Loucy (cell line): Measurements from ENCODE around the gene CCDC83.

Experiments used
- H2AFZ ChIP-seq: fragments of 200-600 bp; sonication (generic); 2 replicates; pipeline ENCODE4 v1.6.0; 2016; ENCODE audit warnings: antibody characterized with exemption, mild to moderate bottlenecking, low read length, moderate library complexity
- H3F3A ChIP-seq: fragments of 200-600 bp; 2 replicates; pipeline ENCODE4 v1.6.0; 2016; ENCODE audit warnings: antibody characterized with exemption, low read depth, mild to moderate bottlenecking
- H3K27me3 ChIP-seq: fragments of 200-600 bp; sonication (generic); 2 replicates; pipeline ENCODE4 v1.6.1; 2014; ENCODE audit warnings: low read length, mild to moderate bottlenecking; ENCODE audit not compliant: insufficient read depth, poor library complexity, severe bottlenecking
- H3K36me3 ChIP-seq: fragments of 200-600 bp; sonication (generic); 2 replicates; pipeline ENCODE4 v1.6.1; 2016; ENCODE audit warnings: low read length; ENCODE audit not compliant: insufficient read depth
- H3K4me1 ChIP-seq: fragments of 200-600 bp; sonication (generic); 2 replicates; pipeline ENCODE4 v1.5.1; 2014; ENCODE audit warnings: low read length, mild to moderate bottlenecking; ENCODE audit not compliant: insufficient read depth, poor library complexity, severe bottlenecking
- H3K4me2 ChIP-seq: fragments of 200-600 bp; sonication (generic); 2 replicates; pipeline ENCODE4 v1.6.0; 2014; ENCODE audit warnings: antibody characterized with exemption, low read length, low read depth, mild to moderate bottlenecking; ENCODE audit not compliant: poor library complexity, severe bottlenecking
- H3K4me3 ChIP-seq: fragments of 200-600 bp; sonication (generic); 2 replicates; pipeline ENCODE4 v1.5.1; 2014; ENCODE audit warnings: low read length, mild to moderate bottlenecking, mixed read lengths; ENCODE audit not compliant: poor library complexity, severe bottlenecking
- H3K79me2 ChIP-seq: fragments of 200-600 bp; sonication (generic); 2 replicates; pipeline ENCODE4 v1.6.1; 2014; ENCODE audit warnings: low read length; ENCODE audit not compliant: insufficient read depth
- H3K9ac ChIP-seq: fragments of 200-600 bp; sonication (generic); 2 replicates; pipeline ENCODE4 v1.6.0; 2014; ENCODE audit warnings: mild to moderate bottlenecking, low read depth, low read length, moderate library complexity; ENCODE audit not compliant: poor library complexity, severe bottlenecking
- H3K9me2 ChIP-seq: fragments of 200-600 bp; sonication (generic); replicated peaks from 2 replicates; pipeline ENCODE4 v1.6.1; 2016; ENCODE audit warnings: low read depth, low read length, mixed read lengths
- H3K9me3 ChIP-seq: fragments of 200-600 bp; sonication (generic); 2 replicates; pipeline ENCODE4 v1.6.1; 2014; ENCODE audit warnings: mild to moderate bottlenecking, antibody characterized with exemption, low read length, low read depth; ENCODE audit not compliant: insufficient read depth
- H4K20me1 ChIP-seq: fragments of 200-600 bp; sonication (generic); 2 replicates; pipeline ENCODE4 v1.6.0; 2014; ENCODE audit warnings: antibody characterized with exemption, low read length, mild to moderate bottlenecking; ENCODE audit not compliant: insufficient read depth, poor library complexity, severe bottlenecking
- CTCF ChIP-seq: fragments of 200-600 bp; sonication (generic); conservative IDR thresholded peaks from 2 replicates; pipeline ENCODE4 v1.5.1; 2014; ENCODE audit warnings: mild to moderate bottlenecking, antibody characterized with exemption, low read length
- EZH2phosphoT487 ChIP-seq: fragments of 200-600 bp; IDR thresholded peaks from 2 replicates; pipeline ENCODE4 v1.6.1; 2018; ENCODE audit warnings: antibody characterized with exemption, mild to moderate bottlenecking, moderate library complexity, borderline replicate concordance

Gene CCDC83

DNA sequence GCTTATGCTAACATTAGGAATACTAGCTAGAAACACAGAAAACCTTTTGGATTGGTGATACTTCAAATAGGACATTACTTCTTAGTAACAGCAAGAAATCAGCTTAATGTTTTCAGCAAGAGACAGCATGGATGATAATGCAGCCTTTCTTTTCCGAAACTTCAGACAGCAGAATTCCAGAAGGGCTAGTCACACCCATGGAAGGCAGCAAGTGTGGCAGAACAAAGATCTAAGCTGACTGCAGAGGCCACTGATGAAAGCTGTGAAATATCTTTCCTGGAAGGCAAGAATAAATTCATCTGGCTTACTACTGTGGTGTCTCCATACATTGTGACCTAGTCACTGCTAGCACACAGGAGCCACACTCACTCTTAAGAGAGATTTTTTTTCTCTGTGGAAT, 100.3 kb downstream of the CCDC83 start:
- TF ChIP-seq EZH2phosphoT487: no peak
- TF ChIP-seq CTCF: no peak
- no peaks in the 10 kb centered on the region for H3K9me2 ChIP-seq
- no peak overlapping the region for H3K4me3 ChIP-seq
- no peaks in the 10 kb centered on the region for H3K27me3 ChIP-seq
- no peak overlapping the region for H2AFZ ChIP-seq
- no peaks in the 10 kb centered on the region for H3K9me3 ChIP-seq
- H3K4me2 ChIP-seq: no peak overlapping the region
- H3K36me3 ChIP-seq: peaks cover 52% of the 10 kb centered on the region
- H3K79me2 ChIP-seq: no peaks in the 10 kb centered on the region
- H3F3A ChIP-seq: no peaks in the 10 kb centered on the region
- no peak overlapping the region for H3K9ac ChIP-seq
- H3K4me1 ChIP-seq: no peaks in the 10 kb centered on the region
- no peaks in the 10 kb centered on the region for H4K20me1 ChIP-seq

- H3K79me2 ChIP-seq: no peaks in the 10 kb centered on the region
- H2AFZ ChIP-seq: no peak overlapping the region
- H3K9me2 ChIP-seq: no peaks in the 10 kb centered on the region
- H3K4me3 ChIP-seq: no peak overlapping the region
- H3F3A ChIP-seq: no peaks in the 10 kb centered on the region
- no peaks in the 10 kb centered on the region for H3K4me1 ChIP-seq
- H3K36me3 ChIP-seq: peaks cover 83% of the 10 kb centered on the region
- no peak overlapping the region for H3K4me2 ChIP-seq
- H4K20me1 ChIP-seq: peaks cover 3% of the 10 kb centered on the region
- no peaks in the 10 kb centered on the region for H3K27me3 ChIP-seq
- no peak for TF ChIP-seq EZH2phosphoT487
- no peaks in the 10 kb centered on the region for H3K9me3 ChIP-seq
- H3K9ac ChIP-seq: no peak overlapping the region
Measured at GRCh38 chr11:85960678-85961077, 105.5 kb downstream of the CCDC83 start.

DNA sequence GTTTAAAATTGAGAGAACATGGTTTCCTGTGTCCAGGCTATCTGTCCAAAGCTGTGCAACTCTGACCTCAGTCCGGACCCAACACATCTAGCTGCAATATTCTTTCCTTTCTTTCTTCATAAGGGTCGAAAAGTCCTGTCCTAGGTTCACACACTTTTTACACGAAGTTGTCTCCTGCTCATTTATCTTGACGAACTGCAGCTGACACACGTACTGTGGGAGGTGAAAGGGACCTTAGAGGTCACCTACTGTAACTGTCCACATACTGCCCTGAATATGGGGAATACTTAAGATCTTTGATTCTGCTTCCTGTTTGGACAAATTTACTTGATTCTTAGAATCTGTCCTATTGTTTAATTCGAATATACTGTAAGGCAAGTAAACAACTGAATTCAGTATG, 105.9 kb downstream of the CCDC83 start:
- peaks cover 83% of the 10 kb centered on the region for H3K36me3 ChIP-seq
- no peak overlapping the region for H2AFZ ChIP-seq
- no peak overlapping the region for H3K4me3 ChIP-seq
- no peaks in the 10 kb centered on the region for H3K27me3 ChIP-seq
- H3K79me2 ChIP-seq: no peaks in the 10 kb centered on the region
- H3K9ac ChIP-seq: no peak overlapping the region
- TF ChIP-seq EZH2phosphoT487 (no peak), CTCF (no peak)
- no peaks in the 10 kb centered on the region for H3K4me1 ChIP-seq
- no peak overlapping the region for H3K4me2 ChIP-seq
- peaks cover 3% of the 10 kb centered on the region for H4K20me1 ChIP-seq
- no peaks in the 10 kb centered on the region for H3F3A ChIP-seq
- H3K9me3 ChIP-seq: no peaks in the 10 kb centered on the region
- no peaks in the 10 kb centered on the region for H3K9me2 ChIP-seq

DNA sequence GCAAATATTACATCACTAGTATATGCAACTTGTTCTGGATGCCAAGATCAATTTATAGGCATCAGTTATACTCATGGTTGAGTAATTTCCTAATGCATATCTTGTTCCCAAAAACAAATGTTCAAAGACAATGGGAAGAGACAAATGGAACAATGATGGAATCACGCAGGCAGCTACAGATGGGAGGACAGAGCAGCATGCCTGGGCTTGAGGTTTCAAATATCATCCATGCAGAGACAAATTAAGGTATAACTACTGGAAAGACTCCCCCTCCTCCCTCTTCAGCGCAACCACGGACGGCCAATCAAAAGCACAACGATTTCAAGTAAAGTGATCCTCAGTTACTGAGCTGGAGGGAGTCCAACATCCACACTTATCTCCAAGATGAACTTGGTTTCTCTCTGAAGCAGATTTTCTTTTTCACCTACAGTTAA, 106.8 kb downstream of the CCDC83 start:
- Histone ChIP-seq H2AFZ (no peak overlapping the region), H3K36me3 (peaks cover 83% of the 10 kb centered on the region), H3K4me1 (no peaks in the 10 kb centered on the region), H3K4me3 (no peak overlapping the region), H3F3A (no peaks in the 10 kb centered on the region), H3K9ac (no peak overlapping the region), H3K4me2 (no peak overlapping the region), H3K27me3 (no peaks in the 10 kb centered on the region), H4K20me1 (peaks cover 3% of the 10 kb centered on the region), H3K9me2 (no peaks in the 10 kb centered on the region), H3K9me3 (no peaks in the 10 kb centered on the region), H3K79me2 (no peaks in the 10 kb centered on the region)
- TF ChIP-seq EZH2phosphoT487 (no peak), CTCF (no peak)
